Prostate gland (tissue), 2 donors: Measurements from ENCODE around the gene CEP72. TPM values are rescaled to one million over a fixed set of nuclear protein-coding genes. Genes with fewer than 3 reads are reported as not detected.
"Not testable (repeated sequence)": the region's sequence is repeated elsewhere in the genome, so short reads cannot be mapped to it uniquely, and the experiment has no call there.

Source experiments
- DNase-seq: peaks from one replicate; pipeline ENCODE4 v3.0.0-alpha.2; 2019; ENCODE audit warnings: low spot score
- H3K27ac ChIP-seq, 2 donors: fragments of 200-600 bp; sonication (generic); 2 replicates each; pipeline ENCODE4 v1.5.1; 2017 to 2019
- H3K27me3 ChIP-seq: fragments of 200-600 bp; sonication (generic); replicated peaks from 2 replicates; pipeline ENCODE4 v1.5.1; 2019; ENCODE audit not compliant: insufficient read depth
- H3K36me3 ChIP-seq, 2 donors: fragments of 200-600 bp; sonication (generic); 1 replicate in 1 of 2; 2 replicates in 1 of 2; pipeline versions ENCODE4 v1.5.1 to v1.8.1; 2017 to 2019
- H3K4me1 ChIP-seq: fragments of 200-600 bp; sonication (generic); replicated peaks from 2 replicates; pipeline ENCODE4 v1.5.1; 2019
- H3K4me3 ChIP-seq, 2 donors: fragments of 200-600 bp; sonication (generic); 2 replicates each; pipeline ENCODE4 v1.5.1; 2017 to 2019
- H3K9me3 ChIP-seq: fragments of 200-600 bp; sonication (generic); 2 replicates; pipeline ENCODE4 v1.5.1; 2017
- CTCF ChIP-seq, 4 experiments: fragments of 200-600 bp in 2 of 4; fragments of 450-650 bp in 2 of 4; sonication (generic) in 2 of 4; IDR thresholded peaks; 1 replicate in 3 of 4; 2 replicates in 1 of 4; pipeline ENCODE4 v1.5.1; 2016 to 2019; ENCODE audit warnings: antibody characterized with exemption in 4 of 4, mild to moderate bottlenecking in 2 of 4, moderate library complexity in 2 of 4
- POLR2A ChIP-seq: fragments of 450-650 bp; IDR thresholded peaks from one replicate; pipeline ENCODE4 v1.6.1; 2016; ENCODE audit warnings: antibody characterized with exemption, mild to moderate bottlenecking
- POLR2AphosphoS5 ChIP-seq: sonication (generic); formaldehyde crosslinking; IDR thresholded peaks from one replicate; pipeline ENCODE4 v1.6.1; 2017; ENCODE audit warnings: antibody characterized with exemption
- WGBS: methylation state at CpG from one replicate; pipeline ENCODE4 v1.1.5; 2018; 5-methylcytosine and 5-hydroxymethylcytosine counted together
- intact Hi-C: fragments of 100-400 bp; cut with DNase I; formaldehyde crosslinking; loops from one replicate; pipeline ENCODE4 v1.14.2; 2022
- total RNA-seq, 2 donors: library from RNA; depleted of rRNA; stranded (reverse); fragments of >200 nt; gene quantifications; one replicate each; pipeline ENCODE4 v1.1.0, GENCODE V29; 2016

Gene CEP72
- total RNA-seq, 2 donors from 2014 or later, result 6.4 to 12.8 TPM

GRCh38 chr5:574906-575305 is 37.2 kb upstream of the CEP72 start:
- TF ChIP-seq CTCF (IDR thresholded peaks at IDR 0.05) (no peak), POLR2AphosphoS5 (no peak), POLR2A (no peak)
- 90% methylated on average over 16 of the region's 16 CpGs for WGBS
- no peaks in the 10 kb centered on the region for H3K4me1 ChIP-seq
- H3K27ac ChIP-seq, result no peak overlapping the region
- no peaks in the 10 kb centered on the region for H3K9me3 ChIP-seq
- H3K4me3 ChIP-seq, result no peak overlapping the region
- intact Hi-C loops, result no loop called here
- H3K27me3 ChIP-seq, result peaks cover 5% of the 10 kb centered on the region
- H3K36me3 ChIP-seq, result no peaks in the 10 kb centered on the region
- DNase-seq, result no peak

- TF ChIP-seq CTCF (IDR thresholded peaks at IDR 0.05) (no peak), POLR2A (no peak), POLR2AphosphoS5 (no peak)
- Histone ChIP-seq H3K36me3 (no peaks in the 10 kb centered on the region), H3K4me3 (no peak overlapping the region), H3K27me3 (peaks cover 2% of the 10 kb centered on the region), H3K27ac (no peak overlapping the region), H3K9me3 (no peaks in the 10 kb centered on the region), H3K4me1 (no peaks in the 10 kb centered on the region)
- intact Hi-C loops, result no loop called here
- 86% methylated on average over 4 of the region's 4 CpGs for WGBS
- DNase-seq, result no peak
Measured at GRCh38 chr5:575636-576035, 36.5 kb upstream of the CEP72 start.

GRCh38 chr5:577214-577613 is 34.9 kb upstream of the CEP72 start:
- H3K4me1 ChIP-seq, H3K4me3 ChIP-seq, H3K36me3 ChIP-seq, H3K27me3 ChIP-seq, DNase-seq, intact Hi-C loops, H3K9me3 ChIP-seq, H3K27ac ChIP-seq: not testable (repeated sequence)
- 100% methylated on average over 2 of the region's 2 CpGs for WGBS

GRCh38 chr5:577800-578199 is 34.3 kb upstream of the CEP72 start:
- H3K27me3 ChIP-seq, result peaks cover 2% of the 10 kb centered on the region
- intact Hi-C loops, result no loop called here

GRCh38 chr5:579211-579610 is 32.9 kb upstream of the CEP72 start:
- Histone ChIP-seq H3K36me3 (no peaks in the 10 kb centered on the region), H3K9me3 (no peaks in the 10 kb centered on the region), H3K4me1 (no peaks in the 10 kb centered on the region), H3K4me3 (no peak overlapping the region), H3K27me3 (peaks cover 2% of the 10 kb centered on the region), H3K27ac (no peak overlapping the region)
- intact Hi-C loops, result no loop called here
- DNase-seq, result no peak
- 74% methylated on average over 10 of the region's 10 CpGs for whole genome bisulfite sequencing
- TF ChIP-seq POLR2AphosphoS5 (no peak), POLR2A (no peak), CTCF (IDR thresholded peaks at IDR 0.05) (no peak)

More at GRCh38 chr5:577800-578199, 34.3 kb upstream of the CEP72 start:
- Histone ChIP-seq H3K4me3 (no peak overlapping the region), H3K27ac (no peak overlapping the region), H3K9me3 (no peaks in the 10 kb centered on the region), H3K36me3 (no peaks in the 10 kb centered on the region), H3K4me1 (no peaks in the 10 kb centered on the region)
- TF ChIP-seq CTCF (IDR thresholded peaks at IDR 0.05) (no peak), POLR2A (no peak), POLR2AphosphoS5 (no peak)
- no peak for DNase-seq
